AG04450 (cell line): ENCODE data around the gene TENT5C. TPM values are rescaled to one million over a fixed set of nuclear protein-coding genes. Genes with fewer than 3 reads are reported as not detected.
"Not testable (repeated sequence)": the region's sequence is repeated elsewhere in the genome, so short reads cannot be mapped to it uniquely, and the experiment has no call there.

Experiments used
- CTCF ChIA-PET: fragments of 300-600, 350-600 bp; formaldehyde crosslinking; extraction: SDS; loops from one replicate; lab custom pipeline; 2022; ENCODE audit warnings: antibody characterized with exemption, inconsistent platforms; lab: Charles Lee
- POLR2A ChIA-PET: fragments of 350-600 bp; formaldehyde crosslinking; extraction: SDS; loops from one replicate; lab custom pipeline; 2021; ENCODE audit warnings: antibody characterized with exemption, inconsistent platforms; lab: Yijun Ruan, JAX
- DNase-seq: peaks from one replicate; pipeline ENCODE4 v3.0.0-alpha.2; 2011; ENCODE audit warnings: low read depth, low spot score
- H3K27ac ChIP-seq: one replicate; pipeline ENCODE4 v1.5.1; 2012; ENCODE audit warnings: low read depth, low read length, control low read depth
- H3K27me3 ChIP-seq: one replicate; pipeline ENCODE4 v1.6.0; 2012; ENCODE audit warnings: low read length; ENCODE audit not compliant: control insufficient read depth, insufficient read depth
- H3K4me3 ChIP-seq: 2 replicates; pipeline ENCODE4 v1.5.1; 2011; ENCODE audit warnings: mild to moderate bottlenecking, low read depth, low read length, control low read depth
- H3K9me3 ChIP-seq: 2 replicates; pipeline ENCODE4 v1.5.1; 2012; ENCODE audit warnings: low read length; ENCODE audit not compliant: control insufficient read depth, insufficient read depth
- polyA minus RNA-seq: library from RNA; depleted of rRNA, polyadenylated mRNA; stranded (reverse); fragments of >200 nt; gene quantifications from 2 replicates; pipeline ENCODE4 v1.2.3, GENCODE V29; 2011; rRNA and poly(A)+ RNA removed
- polyA plus RNA-seq: library from polyadenylated mRNA; depleted of rRNA; stranded (reverse); fragments of >200 nt; gene quantifications from 2 replicates; pipeline ENCODE4 v1.2.3, GENCODE V29; 2011; rRNA removed
- TF ChIP-seq, protein P1 (sequence below): IDR thresholded peaks from 2 replicates; pipeline ENCODE4 v1.5.1; 2011; ENCODE audit warnings: low read depth, low read length, control low read depth, inconsistent platforms

TENT5C gene
- polyA plus RNA-seq (29.2 and 30.6 TPM in 2 replicates), polyA minus RNA-seq (93.8 and 105 TPM in 2 replicates)

DNA sequence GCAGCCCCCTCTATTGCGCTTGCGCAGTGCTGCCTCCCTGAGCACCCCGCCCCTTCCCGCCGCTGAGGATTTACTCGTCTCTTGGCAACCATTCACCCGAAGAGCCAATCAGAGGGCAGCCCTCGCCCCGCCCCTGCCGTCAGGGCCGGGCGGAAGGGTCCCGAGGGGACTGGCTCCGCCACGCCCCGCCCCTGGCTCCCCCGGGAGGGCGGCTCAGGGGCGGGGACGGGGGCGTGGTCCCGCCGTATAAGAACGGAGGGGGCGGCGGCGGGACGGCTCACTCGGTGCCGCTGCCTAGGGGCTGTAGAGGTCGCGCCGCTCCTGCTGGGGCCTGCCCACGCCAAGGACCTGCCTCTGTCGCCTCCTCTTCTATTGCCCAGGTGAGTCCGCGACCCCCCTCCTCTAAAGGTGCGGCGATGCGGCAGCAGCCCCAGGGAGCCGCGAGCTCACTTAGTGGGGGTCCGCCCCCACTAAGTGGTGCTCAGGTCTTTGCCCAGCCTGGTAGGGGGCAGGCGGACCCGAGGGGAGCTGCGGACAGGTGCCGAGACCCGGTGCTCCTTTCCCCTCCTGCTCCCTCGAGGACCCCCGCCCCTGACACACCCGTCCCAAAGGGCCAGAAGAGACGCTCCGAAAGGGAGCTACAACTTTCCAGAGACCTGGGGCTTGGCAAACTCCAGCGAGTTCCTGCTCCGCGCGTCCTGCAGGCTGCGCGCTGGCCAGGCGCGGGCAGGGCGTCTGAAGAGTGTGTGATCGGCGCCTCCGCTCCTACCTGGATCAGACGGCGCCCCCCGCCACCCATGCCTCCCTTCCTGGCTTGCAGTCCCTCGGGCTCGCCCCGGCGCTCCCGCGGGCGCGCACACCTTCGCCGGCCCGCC is at the start of gene TENT5C:
Gene TENT5C, plus strand, starts transcription at position 275 of the 875 bp plus-strand sequence. CDS start 16,821 bp downstream, outside the sequence.
- Histone ChIP-seq H3K27ac (peak within 1 kb of the TSS; percentile 11), H3K27me3 (peaks cover 12% of the 10 kb centered on the region), H3K9me3 (no peaks in the 10 kb centered on the region), H3K4me3 (peak within 1 kb of the TSS; percentile 91)
- peak; percentile 95 for DNase-seq
- TF ChIP-seq, protein P1, sequence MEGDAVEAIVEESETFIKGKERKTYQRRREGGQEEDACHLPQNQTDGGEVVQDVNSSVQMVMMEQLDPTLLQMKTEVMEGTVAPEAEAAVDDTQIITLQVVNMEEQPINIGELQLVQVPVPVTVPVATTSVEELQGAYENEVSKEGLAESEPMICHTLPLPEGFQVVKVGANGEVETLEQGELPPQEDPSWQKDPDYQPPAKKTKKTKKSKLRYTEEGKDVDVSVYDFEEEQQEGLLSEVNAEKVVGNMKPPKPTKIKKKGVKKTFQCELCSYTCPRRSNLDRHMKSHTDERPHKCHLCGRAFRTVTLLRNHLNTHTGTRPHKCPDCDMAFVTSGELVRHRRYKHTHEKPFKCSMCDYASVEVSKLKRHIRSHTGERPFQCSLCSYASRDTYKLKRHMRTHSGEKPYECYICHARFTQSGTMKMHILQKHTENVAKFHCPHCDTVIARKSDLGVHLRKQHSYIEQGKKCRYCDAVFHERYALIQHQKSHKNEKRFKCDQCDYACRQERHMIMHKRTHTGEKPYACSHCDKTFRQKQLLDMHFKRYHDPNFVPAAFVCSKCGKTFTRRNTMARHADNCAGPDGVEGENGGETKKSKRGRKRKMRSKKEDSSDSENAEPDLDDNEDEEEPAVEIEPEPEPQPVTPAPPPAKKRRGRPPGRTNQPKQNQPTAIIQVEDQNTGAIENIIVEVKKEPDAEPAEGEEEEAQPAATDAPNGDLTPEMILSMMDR: peak; percentile 19; the same call in 1 of the 2 replicates
- POLR2A ChIA-PET: interaction anchor here (0.9 to 1.8 kb wide), 9 partner anchors 9 to 293 kb away, joined by 3 to 9 read pairs (median 5); no protein-coding TSS in a partner anchor
- CTCF ChIA-PET: interaction anchor here (1.1 to 2.9 kb wide), 3 partner anchors 108 to 290 kb away, joined by 4 to 32 read pairs (median 19); no protein-coding TSS in a partner anchor

DNA sequence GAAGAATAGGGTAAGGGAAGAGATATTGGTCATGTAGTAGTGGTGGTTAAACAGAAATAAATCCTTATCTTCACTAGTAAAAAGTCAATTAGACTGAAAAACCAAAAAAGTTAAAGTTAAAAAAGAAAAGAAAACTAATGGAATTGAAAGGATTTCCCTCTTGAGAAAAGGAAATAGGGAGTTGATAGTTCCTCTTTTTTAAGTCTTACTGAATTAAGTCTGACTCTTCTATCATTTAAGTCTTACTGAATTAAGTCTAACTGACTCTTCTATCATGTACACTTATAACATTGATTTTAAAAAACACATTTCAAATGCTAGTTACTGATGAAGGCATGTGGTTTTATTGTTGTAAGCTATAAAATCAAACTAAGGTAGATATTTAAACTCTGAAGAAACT is 49.5 kb upstream of the TENT5C start:
- Histone ChIP-seq H3K4me3 (no peak overlapping the region), H3K27ac (no peak overlapping the region), H3K27me3 (peaks cover 8% of the 10 kb centered on the region), H3K9me3 (no peaks in the 10 kb centered on the region)
- ChIA-PET CTCF (interaction anchor here (1.6 kb wide), 1 partner anchor 21 kb away, joined by 6 read pairs; no protein-coding TSS in a partner anchor), POLR2A (no interaction called here)
- TF ChIP-seq, protein P1: no peak
- DNase-seq: no peak

DNA sequence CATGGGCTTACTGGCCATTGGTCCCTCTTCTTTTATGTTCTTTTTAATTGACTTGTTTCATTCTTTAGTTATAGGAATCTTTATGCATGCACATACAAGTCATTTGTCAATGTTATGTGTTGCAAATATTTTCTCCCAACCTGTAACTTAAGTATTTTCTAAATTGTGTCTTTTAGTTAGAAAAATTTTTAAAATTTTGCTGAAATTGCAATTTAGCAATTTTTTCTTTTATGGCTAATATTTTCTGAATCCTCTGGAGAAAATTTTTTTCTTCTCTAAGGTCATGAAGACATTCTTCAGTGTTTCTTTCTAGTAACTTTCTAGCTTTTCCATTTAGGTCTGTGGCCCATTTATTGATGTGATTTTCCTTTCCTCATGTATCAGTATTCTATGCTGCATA is 48.9 kb upstream of the TENT5C start:
- POLR2A ChIA-PET: no interaction called here
- Histone ChIP-seq H3K27me3 (peaks cover 9% of the 10 kb centered on the region), H3K9me3 (no peaks in the 10 kb centered on the region), H3K27ac (no peak overlapping the region), H3K4me3 (no peak overlapping the region)
- CTCF ChIA-PET: interaction anchor here (1.6 kb wide), 1 partner anchor 22 kb away, joined by 6 read pairs; no protein-coding TSS in a partner anchor
- DNase-seq: no peak
- TF ChIP-seq, protein P1: no peak

DNA sequence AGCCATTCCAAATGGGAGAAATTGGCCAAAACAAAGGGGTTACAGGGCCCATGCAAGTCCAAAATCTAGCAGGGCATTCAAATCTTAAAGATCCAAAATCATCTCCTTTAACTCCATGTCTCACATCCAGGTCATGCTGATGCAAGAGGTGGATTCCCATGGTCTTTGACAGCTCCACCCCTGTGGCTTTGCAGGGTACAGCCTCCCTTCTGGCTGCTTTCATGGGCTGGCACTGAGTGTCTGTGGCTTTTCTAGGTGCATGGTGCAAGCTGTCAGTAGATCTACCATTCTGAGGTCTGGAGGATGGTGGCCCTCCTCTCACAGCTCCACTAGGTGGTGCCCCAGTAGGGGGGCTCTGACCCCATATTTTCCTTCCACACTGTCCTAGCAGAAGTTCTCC is 47.4 kb upstream of the TENT5C start:
- H3K27ac ChIP-seq, POLR2A ChIA-PET, CTCF ChIA-PET, H3K9me3 ChIP-seq, H3K4me3 ChIP-seq, DNase-seq: not testable (repeated sequence)
- peaks cover 17% of the 10 kb centered on the region for H3K27me3 ChIP-seq

DNA sequence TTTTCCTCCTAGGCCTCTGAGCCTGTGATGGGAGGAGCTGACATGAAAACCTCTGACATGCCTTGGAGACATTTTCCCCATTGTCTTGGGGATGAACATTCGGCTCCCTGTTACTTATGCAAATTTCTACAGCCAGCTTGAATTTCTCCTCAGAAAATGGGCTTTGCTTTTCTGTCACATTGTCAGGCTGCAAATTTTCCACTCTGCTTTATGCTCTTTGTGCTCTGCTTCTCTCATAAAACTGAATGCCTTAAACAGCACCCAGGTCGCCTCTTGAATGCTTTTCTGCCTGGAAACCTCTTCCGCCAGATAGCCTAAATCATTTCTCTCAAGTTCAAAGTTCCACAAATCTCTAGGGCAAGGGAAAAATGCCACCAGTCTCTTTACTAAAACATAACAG is 46.7 kb upstream of the TENT5C start:
- no peak overlapping the region for H3K4me3 ChIP-seq
- ChIA-PET POLR2A (no interaction called here), CTCF (no interaction called here)
- peaks cover 17% of the 10 kb centered on the region for H3K27me3 ChIP-seq
- TF ChIP-seq, protein P1: no peak
- H3K27ac ChIP-seq: no peak overlapping the region
- DNase-seq: no peak
- no peaks in the 10 kb centered on the region for H3K9me3 ChIP-seq
